Activated CD4-positive, alpha-beta T cell treated with anti-CD3 and anti-CD28 coated beads for 4 hours (primary cell): ENCODE measurements around the gene IGFLR1.
"Not testable (repeated sequence)": the region's sequence is repeated elsewhere in the genome, so short reads cannot be mapped to it uniquely, and the experiment has no call there.

Experiments
- DNase-seq, 2 donors: peaks; one replicate each; pipeline ENCODE4 v3.0.0-alpha.2; 2020

IGFLR1 gene

GRCh38 chr19:35777086-35777841 is 35.0 kb upstream of the IGFLR1 start:
- no peak for DNase-seq

- DNase-seq = no peak
These were observed 34.0 kb upstream of the IGFLR1 start for GRCh38 chr19:35776102-35776788.

- peak; percentile 99 for DNase-seq
These were observed 33.2 kb upstream of the IGFLR1 start, which contains the start of gene ARHGAP33 for GRCh38 chr19:35775298-35776101. Gene ARHGAP33, plus strand, starts transcription at chr19:35775564. Its CDS starts 95 bp downstream, at chr19:35775659.

GRCh38 chr19:35775046-35775297 is 32.7 kb upstream of the IGFLR1 start:
- DNase-seq = no peak

- DNase-seq = no peak
These were observed 32.2 kb upstream of the IGFLR1 start for GRCh38 chr19:35774274-35775045.

GRCh38 chr19:35773020-35773806 is 31.0 kb upstream of the IGFLR1 start:
- no peak for DNase-seq

GRCh38 chr19:35772362-35772761 is 30.1 kb upstream of the IGFLR1 start:
- not testable (repeated sequence) for DNase-seq

- DNase-seq = no peak
These were observed 25.8 kb upstream of the IGFLR1 start for GRCh38 chr19:35768082-35768421.

- no peak for DNase-seq
These were observed 25.2 kb upstream of the IGFLR1 start for GRCh38 chr19:35767288-35768081.

- no peak for DNase-seq
These were observed 24.4 kb upstream of the IGFLR1 start for GRCh38 chr19:35766571-35767104.

- DNase-seq = no peak
These were observed 22.4 kb upstream of the IGFLR1 start for GRCh38 chr19:35764432-35765315.

- no peak for DNase-seq
These were observed 18.6 kb upstream of the IGFLR1 start for GRCh38 chr19:35760711-35761349.

- DNase-seq = no peak
These were observed 17.4 kb upstream of the IGFLR1 start for GRCh38 chr19:35759697-35760096.

GRCh38 chr19:35757749-35758608 is 15.7 kb upstream of the IGFLR1 start, which contains the start of gene PROSER3:
Gene PROSER3, plus strand, starts transcription at chr19:35758176. Its CDS starts 40 bp downstream, at chr19:35758216.
- peak; percentile 96 to 97 for DNase-seq

- DNase-seq = no peak
These were observed 15.0 kb upstream of the IGFLR1 start for GRCh38 chr19:35757231-35757748.

GRCh38 chr19:35756377-35757230 is 14.4 kb upstream of the IGFLR1 start, which contains the start of gene HSPB6:
Gene HSPB6, minus strand, starts transcription at chr19:35757029. Its CDS starts 21 bp downstream, at chr19:35757008.
- DNase-seq = no peak
